ENCODE data around the gene CLASP1. TPM values are rescaled to one million over a fixed set of nuclear protein-coding genes. Genes with fewer than 3 reads are reported as not detected.
A peak's percentile ranks its signal among the peaks of the same experiment; 100 is the strongest.
"Not testable (repeated sequence)": the region's sequence is repeated elsewhere in the genome, so short reads cannot be mapped to it uniquely, and the experiment has no call there.

Gene CLASP1
- total RNA-seq, 2 donors from 2014 or later = 63.4 to 69.5 TPM

DNA sequence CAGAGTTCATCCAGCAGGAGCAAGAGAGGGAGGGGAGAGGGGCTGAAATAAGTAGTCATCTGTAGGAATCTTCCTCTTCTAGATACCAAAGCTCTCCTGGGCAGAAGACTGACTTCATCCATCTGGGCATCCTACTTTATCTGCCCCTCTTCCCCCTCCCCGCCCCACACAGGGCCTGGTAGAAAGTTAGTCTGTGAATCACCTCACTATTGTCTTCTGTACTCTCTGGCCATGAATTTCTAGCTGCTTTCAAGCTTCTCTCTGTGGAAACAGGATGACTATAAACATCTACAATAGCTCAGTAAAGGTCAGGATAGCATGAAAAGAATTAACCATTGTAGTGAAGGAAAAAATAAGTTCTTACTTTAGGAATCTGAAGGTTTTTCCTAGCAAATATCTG is 166.2 kb downstream of the CLASP1 start:
- Mint-ChIP-seq H3K4me1 (peaks cover 23% of the 10 kb centered on the region), H3K27ac (no peak overlapping the region), H3K4me3 (no peak overlapping the region), H3K27me3 (no peaks in the 10 kb centered on the region), H3K36me3 (ENCODE audit: low read depth) (peaks cover 2% of the 10 kb centered on the region)
- no peak for DNase-seq
- H3K9me3 ChIP-seq (ENCODE audit: control insufficient read depth, low read length, poor library complexity, severe bottlenecking) = no peaks in the 10 kb centered on the region
- ATAC-seq = no peak

DNA sequence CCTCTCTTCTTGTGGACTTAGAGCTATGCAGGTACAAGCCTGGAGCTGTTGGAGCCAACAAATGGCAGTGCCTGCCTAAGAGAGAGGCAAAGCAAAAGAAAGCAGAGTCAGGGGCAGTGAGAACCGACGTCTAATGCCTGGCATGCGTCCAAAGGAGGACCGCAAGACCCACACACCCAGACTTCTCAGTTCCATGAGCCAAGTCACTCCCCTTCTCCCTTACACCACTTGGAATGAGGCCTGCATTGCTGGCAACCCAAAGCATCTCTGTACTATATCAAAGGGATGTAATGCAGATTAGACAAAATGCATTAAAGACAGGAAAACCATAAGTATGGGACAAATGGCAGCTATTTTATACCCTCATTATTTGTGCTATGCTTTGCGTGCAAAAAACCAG is 168.4 kb downstream of the CLASP1 start:
- H3K27ac Mint-ChIP-seq = peak overlapping the region; percentile 45
- H3K4me1 Mint-ChIP-seq = peaks cover 30% of the 10 kb centered on the region
- no peak for ATAC-seq

DNA sequence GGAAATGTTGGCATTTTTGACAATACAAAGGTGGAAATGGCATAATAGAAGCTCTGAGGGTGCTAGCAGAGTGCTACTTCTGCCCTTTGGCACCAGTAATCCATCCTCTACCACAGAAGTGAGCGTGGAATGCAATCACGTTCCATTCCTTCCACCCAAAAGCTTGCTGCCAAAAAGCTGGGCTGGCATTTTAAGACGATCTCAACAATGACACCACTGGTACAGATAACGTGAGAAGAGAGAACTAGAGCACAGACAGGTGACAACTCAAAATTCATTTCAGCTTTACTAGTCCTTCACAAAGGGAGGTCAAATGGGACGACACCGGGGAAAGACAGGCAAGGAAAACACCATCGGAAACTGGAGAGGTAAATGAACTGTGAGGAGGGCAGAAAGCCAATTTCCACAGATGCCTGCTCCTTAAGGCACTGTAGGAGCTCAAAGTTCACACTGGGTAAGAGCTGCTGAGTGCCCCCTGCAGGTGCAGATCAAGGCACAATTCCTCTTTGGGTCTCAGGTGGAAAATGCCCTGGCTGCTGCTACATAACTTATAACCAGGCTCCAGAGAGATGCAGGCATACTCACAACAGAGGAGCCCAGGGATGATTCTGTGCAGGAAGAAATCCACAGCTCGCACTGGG is 169.3 kb downstream of the CLASP1 start:
- Mint-ChIP-seq H3K4me1 (peaks cover 30% of the 10 kb centered on the region), H3K27ac (no peak overlapping the region), H3K27me3 (no peaks in the 10 kb centered on the region), H3K36me3 (ENCODE audit: low read depth) (peaks cover 2% of the 10 kb centered on the region), H3K4me3 (no peak overlapping the region)
- DNase-seq (no peak), ATAC-seq (no peak)
- H3K9me3 ChIP-seq (ENCODE audit: control insufficient read depth, low read length, poor library complexity, severe bottlenecking) = no peaks in the 10 kb centered on the region

More for the DNA sequence above, 168.4 kb downstream of the CLASP1 start:
- H3K36me3 Mint-ChIP-seq (ENCODE audit: low read depth) = peaks cover 2% of the 10 kb centered on the region
- H3K9me3 ChIP-seq (ENCODE audit: control insufficient read depth, low read length, poor library complexity, severe bottlenecking) = no peaks in the 10 kb centered on the region
- no peaks in the 10 kb centered on the region for H3K27me3 Mint-ChIP-seq
- no peak overlapping the region for H3K4me3 Mint-ChIP-seq
- DNase-seq = no peak

- no peak overlapping the region for H3K27ac Mint-ChIP-seq
- no peak for ATAC-seq
These were observed 170.1 kb downstream of the CLASP1 start for GRCh38 chr2:121478996-121479745.

GRCh38 chr2:121478358-121478995 is 170.8 kb downstream of the CLASP1 start:
- not testable (repeated sequence) for H3K27me3 Mint-ChIP-seq; DNase-seq; H3K9me3 ChIP-seq (ENCODE audit: control insufficient read depth, low read length, poor library complexity, severe bottlenecking); H3K4me3 Mint-ChIP-seq; H3K36me3 Mint-ChIP-seq (ENCODE audit: low read depth); H3K27ac Mint-ChIP-seq; ATAC-seq
- H3K4me1 Mint-ChIP-seq = peaks cover 24% of the 10 kb centered on the region

More at GRCh38 chr2:121478996-121479745, 170.1 kb downstream of the CLASP1 start:
- DNase-seq = no peak
- peaks cover 2% of the 10 kb centered on the region for H3K36me3 Mint-ChIP-seq (ENCODE audit: low read depth)
- H3K4me3 Mint-ChIP-seq = no peak overlapping the region
- H3K4me1 Mint-ChIP-seq = peaks cover 22% of the 10 kb centered on the region
- H3K9me3 ChIP-seq (ENCODE audit: control insufficient read depth, low read length, poor library complexity, severe bottlenecking) = no peaks in the 10 kb centered on the region
- no peaks in the 10 kb centered on the region for H3K27me3 Mint-ChIP-seq

DNA sequence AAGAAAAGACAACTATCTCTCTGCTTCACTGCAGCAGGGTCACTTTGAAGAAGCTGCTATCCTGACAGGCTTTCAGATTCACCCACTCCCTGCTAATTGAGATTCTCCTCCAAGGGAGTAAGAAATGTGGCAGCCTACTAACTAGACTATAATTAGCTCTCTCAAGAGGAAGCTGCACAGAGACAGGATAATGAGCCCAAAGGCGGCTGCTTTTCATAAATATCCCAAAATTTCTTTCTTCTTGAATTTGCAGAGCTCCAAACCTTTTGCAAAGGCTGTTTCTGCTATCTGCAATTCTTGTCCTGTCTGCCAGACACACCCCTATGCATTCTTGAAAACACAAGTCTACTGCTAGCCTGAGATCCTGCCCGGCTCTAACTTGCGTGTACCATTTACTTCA is 172.6 kb downstream of the CLASP1 start:
- no peaks in the 10 kb centered on the region for H3K27me3 Mint-ChIP-seq
- no peaks in the 10 kb centered on the region for H3K9me3 ChIP-seq (ENCODE audit: control insufficient read depth, low read length, poor library complexity, severe bottlenecking)
- H3K36me3 Mint-ChIP-seq (ENCODE audit: low read depth) = no peaks in the 10 kb centered on the region
- H3K4me3 Mint-ChIP-seq = no peak overlapping the region
- ATAC-seq = no peak
- H3K27ac Mint-ChIP-seq = no peak overlapping the region
- no peak for DNase-seq
- peaks cover 27% of the 10 kb centered on the region for H3K4me1 Mint-ChIP-seq

DNA sequence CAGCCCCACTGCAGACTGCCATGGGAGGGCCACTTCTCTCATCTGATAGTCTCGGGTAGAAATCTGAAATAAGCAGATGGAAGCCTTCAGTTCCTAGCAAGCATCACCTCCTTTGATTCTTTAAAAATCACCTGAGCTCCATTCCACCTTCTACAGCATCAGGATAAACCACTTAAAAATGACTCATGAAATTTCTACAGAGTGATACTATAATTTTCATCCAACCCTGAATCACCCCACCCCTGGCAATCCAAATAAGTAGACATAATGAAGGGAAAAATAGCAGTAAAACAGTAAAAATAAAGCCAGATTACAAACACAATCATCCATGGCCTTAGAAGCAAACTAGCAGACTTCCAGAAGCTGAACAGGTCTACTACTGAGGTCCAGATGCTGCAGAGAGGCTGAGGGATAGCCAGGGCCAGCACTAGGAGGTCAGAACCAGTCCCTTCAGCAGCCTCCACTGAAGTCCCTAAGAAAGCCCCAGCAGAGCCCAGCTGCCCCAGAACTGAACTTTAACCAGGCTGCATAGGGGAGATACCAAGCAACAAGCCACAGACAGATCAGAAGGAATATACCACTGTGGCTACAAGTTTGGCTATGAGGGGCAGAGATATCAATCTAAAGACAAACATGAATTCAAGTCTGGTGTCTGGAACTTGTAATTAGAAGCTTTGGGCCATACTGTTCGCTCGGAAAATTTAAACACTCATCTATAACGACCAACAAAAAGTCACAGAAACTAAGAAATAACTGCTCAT is 173.3 kb downstream of the CLASP1 start:
- no peak for DNase-seq
- Mint-ChIP-seq H3K4me3 (no peak overlapping the region), H3K36me3 (ENCODE audit: low read depth) (no peaks in the 10 kb centered on the region), H3K27ac (no peak overlapping the region), H3K4me1 (peaks cover 26% of the 10 kb centered on the region), H3K27me3 (no peaks in the 10 kb centered on the region)
- no peak for ATAC-seq
- no peaks in the 10 kb centered on the region for H3K9me3 ChIP-seq (ENCODE audit: control insufficient read depth, low read length, poor library complexity, severe bottlenecking)

- Mint-ChIP-seq H3K4me1 (peaks cover 18% of the 10 kb centered on the region), H3K27ac (peak overlapping the region; percentile 84), H3K27me3 (no peaks in the 10 kb centered on the region), H3K36me3 (ENCODE audit: low read depth) (peaks cover 7% of the 10 kb centered on the region), H3K4me3 (no peak overlapping the region)
- H3K9me3 ChIP-seq (ENCODE audit: control insufficient read depth, low read length, poor library complexity, severe bottlenecking) = no peaks in the 10 kb centered on the region
- DNase-seq = no peak
- no peak for ATAC-seq
These were observed 175.8 kb downstream of the CLASP1 start for GRCh38 chr2:121473512-121473911.

- DNase-seq (no peak), ATAC-seq (no peak)
- no peaks in the 10 kb centered on the region for H3K9me3 ChIP-seq (ENCODE audit: control insufficient read depth, low read length, poor library complexity, severe bottlenecking)
- Mint-ChIP-seq H3K36me3 (ENCODE audit: low read depth) (peaks cover 16% of the 10 kb centered on the region), H3K4me3 (no peak overlapping the region), H3K4me1 (peaks cover 20% of the 10 kb centered on the region), H3K27me3 (no peaks in the 10 kb centered on the region), H3K27ac (no peak overlapping the region)
These were observed 176.7 kb downstream of the CLASP1 start for GRCh38 chr2:121472470-121472993.

DNA sequence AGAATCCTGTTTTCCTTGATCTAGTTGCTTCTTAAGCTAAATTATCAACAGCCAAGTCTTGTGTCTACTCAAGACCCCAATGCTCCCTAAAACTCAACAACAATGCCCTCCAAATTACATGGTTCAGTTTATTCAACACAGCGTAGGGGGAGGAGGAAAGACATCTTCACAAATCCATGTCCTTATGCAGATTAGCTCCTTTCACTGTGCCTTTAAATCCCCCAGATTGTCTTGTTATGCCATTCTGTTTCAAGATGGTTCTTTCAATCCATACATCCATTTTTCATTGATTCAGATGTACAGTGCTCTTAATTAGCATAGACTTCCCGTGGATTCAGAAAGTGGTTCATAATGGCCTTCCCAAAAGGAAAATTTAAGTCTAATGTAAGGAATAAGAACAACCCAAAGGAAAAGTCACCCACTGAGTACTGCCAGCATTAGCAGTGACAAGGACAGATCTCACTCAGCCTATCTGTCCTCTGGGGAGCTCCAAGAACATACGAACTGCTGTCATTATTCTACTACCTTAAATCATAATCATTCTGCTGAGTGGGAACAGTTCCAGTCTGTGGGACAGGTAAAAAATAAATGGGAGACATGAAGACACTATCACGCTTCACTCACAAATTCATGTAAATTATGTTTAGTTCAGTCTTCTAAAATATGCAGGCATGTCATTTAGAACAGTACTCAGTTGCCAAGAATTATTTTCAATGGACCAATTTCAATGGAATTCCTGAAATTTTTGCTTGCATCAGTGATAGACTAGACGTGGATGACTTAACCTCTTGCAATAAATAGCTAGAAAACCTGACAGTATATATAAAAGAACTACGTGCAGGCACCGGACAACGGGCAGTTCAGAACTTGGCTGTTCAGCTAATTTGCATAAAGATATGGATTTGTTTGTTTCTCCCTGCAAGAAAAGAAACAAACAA is 177.5 kb downstream of the CLASP1 start:
- no peaks in the 10 kb centered on the region for H3K9me3 ChIP-seq (ENCODE audit: control insufficient read depth, low read length, poor library complexity, severe bottlenecking)
- no peak overlapping the region for H3K4me3 Mint-ChIP-seq
- DNase-seq (no peak), ATAC-seq (no peak)
- H3K36me3 Mint-ChIP-seq (ENCODE audit: low read depth) = peaks cover 17% of the 10 kb centered on the region
- peaks cover 17% of the 10 kb centered on the region for H3K4me1 Mint-ChIP-seq
- no peaks in the 10 kb centered on the region for H3K27me3 Mint-ChIP-seq
- H3K27ac Mint-ChIP-seq = no peak overlapping the region

GRCh38 chr2:121470917-121471316 is 178.3 kb downstream of the CLASP1 start:
- DNase-seq (no peak), ATAC-seq (no peak)
- no peaks in the 10 kb centered on the region for H3K9me3 ChIP-seq (ENCODE audit: control insufficient read depth, low read length, poor library complexity, severe bottlenecking)
- H3K36me3 Mint-ChIP-seq (ENCODE audit: low read depth) = peaks cover 17% of the 10 kb centered on the region
- H3K4me1 Mint-ChIP-seq = peaks cover 13% of the 10 kb centered on the region
- H3K4me3 Mint-ChIP-seq = no peak overlapping the region
- no peak overlapping the region for H3K27ac Mint-ChIP-seq
- H3K27me3 Mint-ChIP-seq = no peaks in the 10 kb centered on the region

DNA sequence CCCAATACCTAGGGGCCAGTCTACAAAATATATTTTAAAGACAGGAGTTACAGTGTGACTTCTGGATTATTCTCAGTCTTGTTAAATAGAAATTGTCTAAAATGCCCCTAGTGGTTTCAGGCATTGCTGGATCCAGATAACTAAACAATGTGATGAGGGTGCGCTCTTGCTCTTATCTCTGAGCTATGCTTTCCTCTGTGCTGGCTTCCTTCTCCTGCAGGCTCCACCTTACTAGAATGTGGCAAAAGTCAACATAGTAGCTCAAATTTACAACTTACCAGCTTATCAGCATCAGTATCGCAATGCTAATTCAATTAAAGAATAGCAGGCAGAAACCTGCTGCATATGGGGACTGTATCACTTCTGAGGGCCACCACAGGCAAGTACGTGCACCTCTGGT is 179.9 kb downstream of the CLASP1 start:
- ATAC-seq (no peak), DNase-seq (no peak)
- H3K9me3 ChIP-seq (ENCODE audit: control insufficient read depth, low read length, poor library complexity, severe bottlenecking) = no peaks in the 10 kb centered on the region
- no peak overlapping the region for H3K4me3 Mint-ChIP-seq
- no peak overlapping the region for H3K27ac Mint-ChIP-seq
- H3K27me3 Mint-ChIP-seq = no peaks in the 10 kb centered on the region
- H3K36me3 Mint-ChIP-seq (ENCODE audit: low read depth) = peaks cover 17% of the 10 kb centered on the region
- H3K4me1 Mint-ChIP-seq = peaks cover 13% of the 10 kb centered on the region
